HepG2 (cell line): ENCODE results near the gene NR5A2. TPM values are rescaled to one million over a fixed set of nuclear protein-coding genes. Genes with fewer than 3 reads are reported as not detected.

Source experiments
- CBX1 ChIP-seq: IDR thresholded peaks from one replicate; pipeline ENCODE4 v1.6.1; 2016; ENCODE audit warnings: antibody characterized with exemption, low read depth
- CENPT ChIP-seq: sonication (generic); formaldehyde crosslinking; IDR thresholded peaks from 2 replicates; pipeline ENCODE4 v1.8.0; 2022; ENCODE audit warnings: low read depth, mild to moderate bottlenecking, moderate library complexity, missing genetic modification reagents
- CSRNP1 ChIP-seq: sonication (generic); formaldehyde crosslinking; IDR thresholded peaks from 2 replicates; pipeline ENCODE4 v1.8.1; 2023; ENCODE audit warnings: mild to moderate bottlenecking, missing genetic modification reagents
- DNMT3B ChIP-seq: conservative IDR thresholded peaks from 2 replicates; pipeline ENCODE4 v1.6.1; 2016; ENCODE audit warnings: missing biosample characterization, control low read depth
- E2F5 ChIP-seq: sonication (generic); formaldehyde crosslinking; conservative IDR thresholded peaks from 2 replicates; pipeline ENCODE4 v1.4.0; 2020; ENCODE audit warnings: missing genetic modification reagents
- EED ChIP-seq: sonication (generic); formaldehyde crosslinking; IDR thresholded peaks from 2 replicates; pipeline ENCODE4 v1.5.0; 2020; ENCODE audit warnings: mild to moderate bottlenecking, missing genetic modification reagents
- HNF4A ChIP-seq: sonication (generic); formaldehyde crosslinking; IDR thresholded peaks from 2 replicates; pipeline ENCODE4 v1.4.0; 2020; ENCODE audit warnings: missing genetic modification reagents
- HNRNPLL ChIP-seq: fragments of 200-400 bp; formaldehyde crosslinking; IDR thresholded peaks from 2 replicates; pipeline ENCODE4 v1.6.1; 2017; ENCODE audit warnings: mild to moderate bottlenecking, low read depth, low read length; ENCODE audit not compliant: poor library complexity, severe bottlenecking
- KLF16 ChIP-seq, 2 experiments: sonication (generic) in 1 of 2; formaldehyde crosslinking in 1 of 2; IDR thresholded peaks; 2 replicates each; pipeline versions ENCODE4 v1.6.1 to v1.8.0; 2016 to 2023; ENCODE audit warnings: missing genetic modification reagents in 2 of 2, missing compliant biosample characterization in 1 of 2
- MLXIP ChIP-seq: sonication (generic); formaldehyde crosslinking; IDR thresholded peaks from 2 replicates; pipeline ENCODE4 v1.9.0; 2021; ENCODE audit warnings: missing genetic modification reagents, borderline replicate concordance
- MTF2 ChIP-seq: sonication (generic); formaldehyde crosslinking; IDR thresholded peaks from 2 replicates; pipeline ENCODE4 v1.5.0; 2020; ENCODE audit warnings: missing genetic modification reagents, borderline replicate concordance
- NFKB2 ChIP-seq: sonication (generic); formaldehyde crosslinking; IDR thresholded peaks from 2 replicates; pipeline ENCODE4 v1.4.0; 2020; ENCODE audit warnings: missing genetic modification reagents, borderline replicate concordance
- PHF5A ChIP-seq: IDR thresholded peaks from one replicate; pipeline ENCODE4 v1.6.1; 2018; ENCODE audit warnings: low read depth, missing genetic modification reagents; ENCODE audit not compliant: unreplicated experiment
- POLR2A ChIP-seq, 2 experiments: IDR thresholded peaks; 2 replicates each; pipeline ENCODE4 v1.6.1; 2011; ENCODE audit warnings: low read depth in 2 of 2, low read length in 2 of 2, mild to moderate bottlenecking in 1 of 2, moderate library complexity in 1 of 2; ENCODE audit not compliant: insufficient read depth in 1 of 2
- RFX5 ChIP-seq: IDR thresholded peaks from 2 replicates; pipeline ENCODE4 v1.6.1; 2011; ENCODE audit warnings: low read depth, low read length, improper control_type of control experiment
- SIN3A ChIP-seq: IDR thresholded peaks from 2 replicates; pipeline ENCODE4 v1.6.1; 2011; ENCODE audit warnings: low read depth, mild to moderate bottlenecking, control low read depth, low read length, borderline replicate concordance
- SMC3 ChIP-seq: IDR thresholded peaks from 2 replicates; pipeline ENCODE4 v1.6.1; 2011; ENCODE audit warnings: low read length, improper control_type of control experiment
- SP5 ChIP-seq: IDR thresholded peaks from 2 replicates; pipeline ENCODE4 v1.6.1; 2016; ENCODE audit warnings: low read depth, borderline replicate concordance
- ZBTB2 ChIP-seq: sonication (generic); formaldehyde crosslinking; IDR thresholded peaks from 2 replicates; pipeline ENCODE4 v1.8.0; 2022; ENCODE audit warnings: low read depth, missing genetic modification reagents
- ZFP36L1 ChIP-seq: sonication (generic); formaldehyde crosslinking; IDR thresholded peaks from 2 replicates; pipeline ENCODE4 v1.8.0; 2022; ENCODE audit warnings: mild to moderate bottlenecking, missing genetic modification reagents, moderate library complexity
- ZNF589 ChIP-seq: sonication (generic); formaldehyde crosslinking; conservative IDR thresholded peaks from 2 replicates; pipeline ENCODE4 v1.8.0; 2022; ENCODE audit warnings: mild to moderate bottlenecking, moderate library complexity, missing genetic modification reagents
- ZNF614 ChIP-seq: IDR thresholded peaks from 2 replicates; pipeline ENCODE4 v1.6.1; 2018; ENCODE audit warnings: missing biosample characterization, missing genetic modification reagents, inconsistent platforms, borderline replicate concordance
- ZNF616 ChIP-seq: sonication (generic); formaldehyde crosslinking; IDR thresholded peaks from 2 replicates; pipeline ENCODE4 v1.5.0; 2020; ENCODE audit warnings: low read depth, mild to moderate bottlenecking, missing genetic modification reagents
- polyA plus RNA-seq, 8 experiments: library from polyadenylated mRNA; depleted of rRNA in 3 of 8; stranded (reverse) in 7 of 8; unstranded in 1 of 8; fragments of >200 nt; fragmentation: Illumina TruSeq in 4 of 8; extraction: Trizol in 4 of 8; gene quantifications; 2 replicates each; pipeline versions ENCODE4 v1.2.1 to v1.2.3, GENCODE V29; 2011 to 2016; ENCODE audit warnings: low read depth in 4 of 8, missing spikeins in 1 of 8, mixed read lengths in 1 of 8; ENCODE audit not compliant: insufficient read depth in 1 of 8
- total RNA-seq, 5 experiments: library from RNA; depleted of rRNA; stranded (reverse); fragments of >200 nt; fragmentation: Illumina TruSeq; extraction: Trizol; gene quantifications; 2 replicates each; pipeline ENCODE4 v1.2.3, GENCODE V29; 2016; ENCODE audit warnings: low read depth in 1 of 5

Gene NR5A2
- total and polyA plus RNA-seq, 2 of the 13 experiments (the other 11 are each of a cell fraction or from before 2014, with no cell fraction given): 0.24 to 2.8 TPM

GRCh38 chr1:200029035-200029821, 1.7 kb downstream of the NR5A2 start (continued):
- TF ChIP-seq ZNF589 (CRISPR knock-in tag) (no peak), MLXIP (CRISPR knock-in tag) (no peak), RFX5 (no peak), CBX1 (no peak), DNMT3B (CRISPR knock-in tag) (no peak), PHF5A (CRISPR knock-in tag) (no peak), ZFP36L1 (CRISPR knock-in tag) (no peak), ZNF616 (CRISPR knock-in tag) (no peak), SIN3A (no peak), SMC3 (no peak), HNF4A (CRISPR knock-in tag) (no peak), CSRNP1 (CRISPR knock-in tag) (no peak), ZBTB2 (CRISPR knock-in tag) (no peak), E2F5 (CRISPR knock-in tag) (no peak), NFKB2 (CRISPR knock-in tag) (no peak), EED (CRISPR knock-in tag) (no peak), ZNF614 (CRISPR knock-in tag) (no peak), POLR2A (IDR thresholded peaks at IDR 0.05; ENCODE audit: insufficient read depth in 1 of 2, low read depth in 2 of 2, low read length in 2 of 2) (no peak), MTF2 (CRISPR knock-in tag) (no peak), CENPT (no peak), HNRNPLL (peak; percentile 78), SP5 (CRISPR knock-in tag) (no peak), KLF16 (CRISPR knock-in tag; IDR thresholded peaks at IDR 0.05) (no peak)
